Measurements from ENCODE around the gene PKD1L1. TPM values are rescaled to one million over a fixed set of nuclear protein-coding genes. Genes with fewer than 3 reads are reported as not detected.

The PKD1L1 gene
- total and polyA plus RNA-seq, 3 donors from 2014 or later, result 4.0 to 4.8 (median 4.2) TPM

DNA sequence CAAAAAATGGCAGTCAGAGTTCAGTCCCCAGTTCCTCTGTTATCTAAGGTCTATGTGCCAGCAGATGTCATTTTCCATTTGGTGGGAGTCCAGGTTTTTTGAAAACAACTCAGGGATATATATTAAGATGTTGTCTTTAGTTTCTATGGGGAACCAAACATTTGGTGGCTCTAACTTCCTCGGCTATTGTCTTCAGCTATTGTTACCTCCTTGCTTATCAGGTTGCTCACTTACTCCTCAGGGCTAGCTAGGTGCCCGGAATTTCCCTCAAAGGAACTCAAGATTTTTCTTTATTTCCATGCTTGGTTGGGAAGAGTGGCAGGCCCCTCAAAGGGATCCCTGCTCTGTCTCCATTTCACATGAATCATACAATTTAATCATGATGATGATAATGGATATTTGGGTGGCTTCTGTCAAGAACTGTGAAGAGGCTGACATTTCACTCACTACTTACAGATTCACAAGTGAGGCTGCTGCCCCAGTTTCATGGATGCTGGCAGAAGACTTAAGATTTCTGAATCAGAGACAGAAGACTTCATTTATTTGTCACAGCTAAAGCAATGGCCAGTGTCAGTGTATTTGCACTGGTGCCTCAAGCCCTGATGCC is 182.8 kb downstream of the PKD1L1 start:
- 94 to 95% methylated on average over 2 of the region's 2 CpGs for WGBS, 2 donors
- intact Hi-C loops (cut with DNase I; ENCODE audit: low total_unique reads), result no loop called here

DNA sequence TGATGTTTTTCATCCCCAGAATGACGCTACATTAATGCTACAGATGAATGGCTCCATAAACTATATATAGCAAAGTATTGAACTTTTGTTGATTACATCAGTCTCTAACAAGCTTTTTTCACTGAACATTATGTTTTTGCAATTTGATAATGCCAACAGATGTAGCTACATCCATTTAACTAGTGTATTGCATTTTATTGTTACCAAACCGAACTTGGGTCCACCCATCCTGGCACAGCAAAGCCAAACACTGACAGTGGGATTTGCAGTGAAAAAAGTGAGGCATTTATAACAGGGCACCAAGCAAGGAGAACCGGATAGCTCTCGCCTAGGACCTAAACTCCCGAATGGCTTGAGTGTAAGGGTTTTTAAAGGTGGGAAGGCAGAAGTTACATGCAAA is 183.5 kb downstream of the PKD1L1 start:
- TF ChIP-seq POLR2A (IDR thresholded peaks at IDR 0.05), result no peak
- TF ChIP-seq, protein P1, sequence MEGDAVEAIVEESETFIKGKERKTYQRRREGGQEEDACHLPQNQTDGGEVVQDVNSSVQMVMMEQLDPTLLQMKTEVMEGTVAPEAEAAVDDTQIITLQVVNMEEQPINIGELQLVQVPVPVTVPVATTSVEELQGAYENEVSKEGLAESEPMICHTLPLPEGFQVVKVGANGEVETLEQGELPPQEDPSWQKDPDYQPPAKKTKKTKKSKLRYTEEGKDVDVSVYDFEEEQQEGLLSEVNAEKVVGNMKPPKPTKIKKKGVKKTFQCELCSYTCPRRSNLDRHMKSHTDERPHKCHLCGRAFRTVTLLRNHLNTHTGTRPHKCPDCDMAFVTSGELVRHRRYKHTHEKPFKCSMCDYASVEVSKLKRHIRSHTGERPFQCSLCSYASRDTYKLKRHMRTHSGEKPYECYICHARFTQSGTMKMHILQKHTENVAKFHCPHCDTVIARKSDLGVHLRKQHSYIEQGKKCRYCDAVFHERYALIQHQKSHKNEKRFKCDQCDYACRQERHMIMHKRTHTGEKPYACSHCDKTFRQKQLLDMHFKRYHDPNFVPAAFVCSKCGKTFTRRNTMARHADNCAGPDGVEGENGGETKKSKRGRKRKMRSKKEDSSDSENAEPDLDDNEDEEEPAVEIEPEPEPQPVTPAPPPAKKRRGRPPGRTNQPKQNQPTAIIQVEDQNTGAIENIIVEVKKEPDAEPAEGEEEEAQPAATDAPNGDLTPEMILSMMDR (IDR thresholded peaks at IDR 0.05), result no peak
- no peaks in the 10 kb centered on the region for H3K27me3 ChIP-seq
- peaks cover 4% of the 10 kb centered on the region for H3K4me1 ChIP-seq
- intact Hi-C loops (cut with DNase I; ENCODE audit: low total_unique reads), result no loop called here
- DNase-seq, result no peak
- no peak overlapping the region for H3K4me3 ChIP-seq
- no peaks in the 10 kb centered on the region for H3K36me3 ChIP-seq (ENCODE audit: low read depth, missing control alignments)
- H3K9me3 ChIP-seq, result no peaks in the 10 kb centered on the region
- no peak overlapping the region for H3K27ac ChIP-seq
- 92 to 95% methylated on average over 5 of the region's 5 CpGs for WGBS, 2 donors

More for the DNA sequence above, 182.8 kb downstream of the PKD1L1 start:
- H3K4me3 ChIP-seq, result no peak overlapping the region
- H3K36me3 ChIP-seq (ENCODE audit: low read depth, missing control alignments), result no peaks in the 10 kb centered on the region
- no peaks in the 10 kb centered on the region for H3K27me3 ChIP-seq
- no peak for TF ChIP-seq POLR2A (IDR thresholded peaks at IDR 0.05)
- TF ChIP-seq, protein P1 (IDR thresholded peaks at IDR 0.05), result no peak
- DNase-seq, result no peak
- no peak overlapping the region for H3K27ac ChIP-seq
- peaks cover 4% of the 10 kb centered on the region for H3K4me1 ChIP-seq
- no peaks in the 10 kb centered on the region for H3K9me3 ChIP-seq

DNA sequence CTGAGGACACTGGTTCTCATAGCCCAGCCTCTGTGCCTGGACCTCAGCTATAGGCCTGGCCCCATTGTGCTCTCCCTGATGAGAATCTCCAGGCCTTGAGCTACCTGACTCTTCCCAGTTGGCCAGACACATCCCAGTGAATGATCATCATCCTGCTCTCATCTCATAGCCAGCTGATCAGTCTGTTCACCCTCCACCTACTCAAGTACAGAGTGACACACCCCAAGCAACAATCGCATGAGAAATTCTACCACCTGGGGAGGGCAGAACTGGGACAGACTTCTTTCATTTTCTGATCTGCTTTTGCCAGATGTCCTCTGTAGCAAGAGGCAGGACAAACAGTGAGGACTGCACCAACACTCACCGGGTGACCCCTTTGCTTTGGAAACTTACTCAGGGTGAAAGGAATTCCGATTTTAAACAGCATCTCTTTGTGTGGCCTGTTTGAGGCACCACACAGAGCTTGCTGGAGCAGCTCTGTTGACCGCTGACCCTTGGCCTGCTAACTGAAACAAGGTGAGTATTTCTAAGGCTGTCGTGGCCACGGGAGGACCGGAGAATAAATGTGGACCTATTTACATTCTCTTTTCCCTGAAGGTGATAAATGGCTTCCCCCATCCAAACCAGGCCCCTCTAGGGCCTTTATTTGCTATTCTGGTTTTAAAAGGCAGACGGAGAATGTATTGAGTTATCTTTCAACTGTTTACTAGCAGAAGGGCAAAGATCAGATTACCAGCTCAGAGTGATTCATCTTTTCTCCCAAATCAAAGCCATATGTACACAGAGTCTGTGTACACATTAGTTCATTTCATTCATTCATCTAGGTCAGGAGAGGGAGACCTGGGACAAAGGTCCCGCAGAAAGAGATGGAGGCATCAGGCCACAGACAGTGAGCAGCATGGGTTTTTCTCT is 184.9 kb downstream of the PKD1L1 start:
- no peak overlapping the region for H3K27ac ChIP-seq
- WGBS, 2 donors, result 60 to 71% methylated on average over 9 of the region's 9 CpGs
- H3K4me1 ChIP-seq, result peaks cover 10% of the 10 kb centered on the region
- DNase-seq, result no peak
- TF ChIP-seq, protein P1 (IDR thresholded peaks at IDR 0.05), result no peak
- no peak for TF ChIP-seq POLR2A (IDR thresholded peaks at IDR 0.05)
- no peaks in the 10 kb centered on the region for H3K36me3 ChIP-seq (ENCODE audit: low read depth, missing control alignments)
- intact Hi-C loops (cut with DNase I; ENCODE audit: low total_unique reads), result no loop called here
- no peak overlapping the region for H3K4me3 ChIP-seq
- H3K9me3 ChIP-seq, result no peaks in the 10 kb centered on the region
- H3K27me3 ChIP-seq, result no peaks in the 10 kb centered on the region

DNA sequence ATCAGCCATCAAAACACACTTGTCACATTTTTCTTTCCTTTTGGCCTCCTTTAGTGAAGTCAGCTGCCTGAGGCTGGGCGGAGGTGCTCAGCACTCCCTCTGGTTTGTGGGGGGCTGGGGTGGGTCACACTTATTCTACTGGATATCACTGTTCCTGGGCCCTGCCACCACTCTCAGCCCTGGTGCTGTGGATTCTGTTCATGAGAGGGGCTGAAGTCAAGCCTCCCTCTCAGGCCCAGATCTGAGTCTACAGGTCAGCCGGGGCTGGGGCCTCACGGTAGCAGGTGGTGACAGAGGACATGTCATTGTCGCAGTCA is 185.6 kb downstream of the PKD1L1 start:
- Histone ChIP-seq H3K27me3 (no peaks in the 10 kb centered on the region), H3K36me3 (ENCODE audit: low read depth, missing control alignments) (no peaks in the 10 kb centered on the region), H3K4me1 (peaks cover 15% of the 10 kb centered on the region), H3K9me3 (no peaks in the 10 kb centered on the region), H3K4me3 (no peak overlapping the region), H3K27ac (no peak overlapping the region)
- 97 to 98% methylated on average over 3 to 4 of the region's 4 CpGs for WGBS, 2 donors
- intact Hi-C loops (cut with DNase I; ENCODE audit: low total_unique reads), result no loop called here
- no peak for DNase-seq
- TF ChIP-seq POLR2A (IDR thresholded peaks at IDR 0.05), result no peak
- TF ChIP-seq, protein P1 (IDR thresholded peaks at IDR 0.05), result no peak
